Esophagus squamous epithelium (tissue), 4 donors: ENCODE data around the gene RIMKLA.

Source experiments
- CTCF ChIP-seq, 6 experiments: fragments of 450-650 bp in 4 of 6; fragments of 200-600 bp in 2 of 6; sonication (generic) in 2 of 6; IDR thresholded peaks; one replicate each; pipeline ENCODE4 v1.5.1; 2016 to 2019; ENCODE audit warnings: antibody characterized with exemption in 6 of 6, mild to moderate bottlenecking in 4 of 6, moderate library complexity in 4 of 6
- POLR2A ChIP-seq, 4 donors: fragments of 450-650 bp; IDR thresholded peaks; one replicate each; pipeline ENCODE4 v1.6.1; 2017; ENCODE audit warnings: antibody characterized with exemption in 4 of 4, mild to moderate bottlenecking in 4 of 4, moderate library complexity in 3 of 4

DNA sequence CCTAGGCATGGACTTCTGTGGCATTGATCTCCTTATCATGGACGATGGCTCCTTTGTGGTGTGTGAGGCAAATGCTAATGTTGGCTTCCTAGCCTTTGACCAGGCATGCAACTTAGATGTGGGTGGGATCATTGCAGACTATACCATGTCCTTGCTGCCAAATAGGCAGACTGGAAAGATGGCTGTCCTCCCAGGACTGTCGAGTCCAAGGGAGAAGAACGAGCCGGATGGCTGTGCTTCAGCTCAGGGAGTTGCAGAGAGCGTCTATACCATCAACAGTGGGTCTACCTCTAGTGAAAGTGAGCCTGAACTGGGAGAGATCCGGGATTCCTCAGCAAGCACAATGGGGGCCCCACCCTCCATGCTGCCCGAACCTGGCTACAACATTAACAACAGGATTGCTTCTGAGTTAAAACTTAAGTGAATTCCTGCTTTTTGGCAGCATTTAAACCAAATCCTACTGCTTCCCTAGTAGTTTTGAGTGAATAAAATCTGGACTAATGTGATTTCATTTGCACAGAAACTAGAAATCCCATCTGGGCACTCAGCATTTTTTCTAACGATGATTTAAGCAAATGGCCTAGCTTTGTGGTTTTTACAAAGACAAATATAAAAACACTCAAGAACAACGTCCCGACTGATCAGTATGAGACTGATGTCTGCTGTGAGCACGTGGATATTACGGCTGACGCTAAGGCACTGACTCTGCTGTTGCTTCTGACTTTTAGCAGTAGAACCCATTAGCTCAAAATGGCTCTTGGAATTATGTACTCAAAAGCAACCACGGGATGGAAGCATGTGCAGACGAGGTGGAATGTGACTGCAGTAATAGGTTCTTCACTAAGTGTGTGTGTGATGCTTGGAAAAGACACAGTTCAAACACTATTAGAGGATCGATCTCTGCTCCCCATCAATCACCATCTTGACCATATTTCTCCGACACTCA is 34.2 kb downstream of the RIMKLA start:
- no peak for TF ChIP-seq POLR2A (IDR thresholded peaks at IDR 0.05)
- no peak for TF ChIP-seq CTCF (IDR thresholded peaks at IDR 0.05)
